Activated T-helper 9 cell treated with anti-CD3 and anti-CD28 coated beads, Interleukin-2, amount 50 U/mL, for 16 hours (primary cell): ENCODE results near the gene GNL3.
"Not testable (repeated sequence)": the region's sequence is repeated elsewhere in the genome, so short reads cannot be mapped to it uniquely, and the experiment has no call there.

Experiments
- DNase-seq: peaks from one replicate; pipeline ENCODE4 v3.0.0-alpha.2; 2020; ENCODE audit warnings: low read depth

Gene GNL3

GRCh38 chr3:52685709-52686691 lies at the start of gene GNL3, which contains the start of gene PBRM1:
Gene GNL3 (plus strand): TSS chr3:52686032. CDS start chr3:52686093, 61 bp downstream.
Gene PBRM1 (minus strand): TSS chr3:52685913.
- peak; percentile 90 for DNase-seq

- DNase-seq, result no peak
Observed at GRCh38 chr3:52636673-52637072, 49.2 kb upstream of the GNL3 start.

- DNase-seq, result no peak
Observed at GRCh38 chr3:52645549-52645948, 40.3 kb upstream of the GNL3 start.

GRCh38 chr3:52649461-52650210 lies 36.2 kb upstream of the GNL3 start:
- no peak for DNase-seq

- no peak for DNase-seq
Observed at GRCh38 chr3:52650439-52650838, 35.4 kb upstream of the GNL3 start.

GRCh38 chr3:52651592-52651991 lies 34.2 kb upstream of the GNL3 start:
- DNase-seq, result no peak

GRCh38 chr3:52655895-52656294 lies 29.9 kb upstream of the GNL3 start:
- no peak for DNase-seq

GRCh38 chr3:52660046-52660445 lies 25.8 kb upstream of the GNL3 start:
- no peak for DNase-seq

- no peak for DNase-seq
Observed at GRCh38 chr3:52663098-52663497, 22.7 kb upstream of the GNL3 start.

GRCh38 chr3:52670621-52671521 lies 15.0 kb upstream of the GNL3 start:
- peak; percentile 25 for DNase-seq

GRCh38 chr3:52671676-52672075 lies 14.2 kb upstream of the GNL3 start:
- DNase-seq, result no peak

GRCh38 chr3:52676201-52676600 lies 9.6 kb upstream of the GNL3 start:
- DNase-seq, result not testable (repeated sequence)

- DNase-seq, result no peak
Observed at GRCh38 chr3:52678265-52679198, 7.3 kb upstream of the GNL3 start.

GRCh38 chr3:52679199-52679538 lies 6.7 kb upstream of the GNL3 start:
- no peak for DNase-seq

- DNase-seq, result no peak
Observed at GRCh38 chr3:52679811-52680210, 6.0 kb upstream of the GNL3 start.

GRCh38 chr3:52681596-52681995 lies 4.2 kb upstream of the GNL3 start:
- no peak for DNase-seq

GRCh38 chr3:52682016-52682415 lies 3.8 kb upstream of the GNL3 start:
- no peak for DNase-seq

- DNase-seq, result no peak
Observed at GRCh38 chr3:52683611-52684010, 2.2 kb upstream of the GNL3 start.

GRCh38 chr3:52684184-52684583 lies 1.6 kb upstream of the GNL3 start:
- DNase-seq, result no peak

- peak; percentile 73 for DNase-seq
Observed at GRCh38 chr3:52685285-52685708, 535 bp upstream of the GNL3 start.

GRCh38 chr3:52688266-52688665 lies 2.4 kb downstream of the GNL3 start:
- no peak for DNase-seq
